WTC11 (cell line): Measurements from ENCODE around the gene RRBP1. TPM values are rescaled to one million over a fixed set of nuclear protein-coding genes. Genes with fewer than 3 reads are reported as not detected.

Experiments used
- ATAC-seq: fragments of 200-7000 bp; cut with Tn5 transposase; 2 replicates; pipeline ENCODE4 v1.10.0; 2021; ENCODE audit warnings: mild to moderate bottlenecking, moderate library complexity
- CTCF ChIA-PET: fragments of 300-600 bp; sonication (Branson Sonifier 250); formaldehyde crosslinking; loops from one replicate; lab custom pipeline; 2021; ENCODE audit warnings: antibody characterized with exemption; lab: Charles Lee
- POLR2A ChIA-PET: fragments of 350-600 bp; sonication (Branson Sonifier 250); formaldehyde crosslinking; loops from one replicate; lab custom pipeline; 2021; ENCODE audit warnings: antibody characterized with exemption; lab: Charles Lee
- DNase-seq: peaks from one replicate; pipeline ENCODE4 v3.0.0; 2021; ENCODE audit warnings: low spot score
- H3K27ac Mint-ChIP-seq: 2 replicates; pipeline ENCODE4 v1.8.0; 2021; ENCODE audit warnings: mixed read lengths
- H3K27me3 Mint-ChIP-seq: 2 replicates; pipeline ENCODE4 v1.8.0; 2021; ENCODE audit warnings: low read depth, mild to moderate bottlenecking, moderate library complexity, mixed read lengths
- H3K36me3 Mint-ChIP-seq: 2 replicates; pipeline ENCODE4 v1.8.0; 2021; ENCODE audit warnings: mixed read lengths
- H3K4me1 Mint-ChIP-seq: 2 replicates; pipeline ENCODE4 v1.8.0; 2022; ENCODE audit warnings: mixed read lengths
- H3K4me3 Mint-ChIP-seq: 2 replicates; pipeline ENCODE4 v1.8.0; 2021; ENCODE audit warnings: mild to moderate bottlenecking, moderate library complexity, mixed read lengths
- H3K9me3 Mint-ChIP-seq: 2 replicates; pipeline ENCODE4 v1.8.0; 2021; ENCODE audit warnings: mixed read lengths
- CREM ChIP-seq: sonication (generic); formaldehyde crosslinking; IDR thresholded peaks from 2 replicates; pipeline ENCODE4 v1.8.1; 2022; ENCODE audit warnings: mild to moderate bottlenecking, missing genetic modification reagents, moderate library complexity
- ESRRA ChIP-seq: sonication (generic); formaldehyde crosslinking; IDR thresholded peaks from 2 replicates; pipeline ENCODE4 v1.8.1; 2022; ENCODE audit warnings: mild to moderate bottlenecking, missing genetic modification reagents, borderline replicate concordance
- FOXP1 ChIP-seq: sonication (generic); formaldehyde crosslinking; IDR thresholded peaks from 2 replicates; pipeline ENCODE4 v1.8.0; 2022; ENCODE audit warnings: missing genetic modification reagents, mild to moderate bottlenecking, moderate library complexity, borderline replicate concordance
- JAZF1 ChIP-seq: fragments of 250-450 bp; sonication (Bioruptor Pico); IDR thresholded peaks from 2 replicates; pipeline ENCODE4 v1.9.0; 2021; ENCODE audit warnings: moderate library complexity, mild to moderate bottlenecking, inconsistent platforms
- MXD4 ChIP-seq: fragments of 250-450 bp; sonication (Bioruptor Pico); IDR thresholded peaks from 2 replicates; pipeline ENCODE4 v1.8.0; 2021; ENCODE audit warnings: mild to moderate bottlenecking, moderate library complexity, borderline replicate concordance
- NFYB ChIP-seq: sonication (generic); formaldehyde crosslinking; conservative IDR thresholded peaks from 2 replicates; pipeline ENCODE4 v1.8.0; 2022; ENCODE audit warnings: low read depth, missing genetic modification reagents
- PRRX2 ChIP-seq: fragments of 250-450 bp; sonication (Bioruptor Pico); IDR thresholded peaks from 2 replicates; pipeline ENCODE4 v1.8.0; 2021; ENCODE audit warnings: mild to moderate bottlenecking
- RELA ChIP-seq: sonication (generic); formaldehyde crosslinking; IDR thresholded peaks from 2 replicates; pipeline ENCODE4 v1.8.1; 2022; ENCODE audit warnings: missing genetic modification reagents, mild to moderate bottlenecking, borderline replicate concordance
- RORB ChIP-seq: fragments of 250-450 bp; sonication (Bioruptor Pico); IDR thresholded peaks from 2 replicates; pipeline ENCODE4 v1.9.0; 2021; ENCODE audit warnings: mild to moderate bottlenecking
- SMAD4 ChIP-seq: sonication (generic); formaldehyde crosslinking; IDR thresholded peaks from 2 replicates; pipeline ENCODE4 v1.8.0; 2022; ENCODE audit warnings: mild to moderate bottlenecking, missing genetic modification reagents
- TEAD1 ChIP-seq: sonication (generic); formaldehyde crosslinking; IDR thresholded peaks from 2 replicates; pipeline ENCODE4 v1.8.0; 2022; ENCODE audit warnings: mild to moderate bottlenecking, missing genetic modification reagents
- ZNF138 ChIP-seq: sonication (generic); formaldehyde crosslinking; conservative IDR thresholded peaks from 2 replicates; pipeline ENCODE4 v1.8.1; 2022; ENCODE audit warnings: mild to moderate bottlenecking, moderate library complexity, missing genetic modification reagents
- ZNF232 ChIP-seq: sonication (generic); formaldehyde crosslinking; IDR thresholded peaks from 2 replicates; pipeline ENCODE4 v1.8.0; 2022; ENCODE audit warnings: mild to moderate bottlenecking, missing genetic modification reagents
- ZNF671 ChIP-seq: fragments of 250-450 bp; sonication (Bioruptor Pico); IDR thresholded peaks from 2 replicates; pipeline ENCODE4 v1.8.0; 2021; ENCODE audit warnings: mild to moderate bottlenecking
- total RNA-seq: library from RNA; stranded (reverse); gene quantifications from 3 replicates; pipeline ENCODE4 v1.2.3, GENCODE V29; 2021
- TF ChIP-seq, protein P1 (sequence below): sonication (generic); formaldehyde crosslinking; IDR thresholded peaks from 2 replicates; pipeline ENCODE4 v1.8.1; 2022; ENCODE audit warnings: mild to moderate bottlenecking, missing genetic modification reagents, moderate library complexity, borderline replicate concordance
- TF ChIP-seq, protein P2 (sequence below): fragments of 250-450 bp; sonication (Bioruptor Pico); IDR thresholded peaks from 2 replicates; pipeline ENCODE4 v2.1.2; 2022; ENCODE audit warnings: mild to moderate bottlenecking, moderate library complexity
- TF ChIP-seq, protein P3 (sequence below): fragments of 250-450 bp; sonication (Bioruptor Pico); IDR thresholded peaks from 2 replicates; pipeline ENCODE4 v1.9.0; 2021; ENCODE audit warnings: mild to moderate bottlenecking, borderline replicate concordance
- TF ChIP-seq, protein P4 (sequence below): fragments of 250-450 bp; sonication (Bioruptor Pico); IDR thresholded peaks from 2 replicates; pipeline ENCODE4 v1.9.0; 2021; ENCODE audit warnings: moderate library complexity, mild to moderate bottlenecking, inconsistent platforms, borderline replicate concordance
- TF ChIP-seq, protein P5 (sequence below): sonication (generic); formaldehyde crosslinking; IDR thresholded peaks from 2 replicates; pipeline ENCODE4 v1.8.1; 2023; ENCODE audit warnings: mild to moderate bottlenecking, missing genetic modification reagents, borderline replicate concordance
- TF ChIP-seq, protein P6 (sequence below): sonication (generic); formaldehyde crosslinking; conservative IDR thresholded peaks from 2 replicates; pipeline ENCODE4 v1.8.1; 2023; ENCODE audit warnings: mild to moderate bottlenecking, low read depth, missing genetic modification reagents, moderate library complexity

Gene RRBP1
- total RNA-seq, 1 experiment from 2014 or later, result 171 TPM

DNA sequence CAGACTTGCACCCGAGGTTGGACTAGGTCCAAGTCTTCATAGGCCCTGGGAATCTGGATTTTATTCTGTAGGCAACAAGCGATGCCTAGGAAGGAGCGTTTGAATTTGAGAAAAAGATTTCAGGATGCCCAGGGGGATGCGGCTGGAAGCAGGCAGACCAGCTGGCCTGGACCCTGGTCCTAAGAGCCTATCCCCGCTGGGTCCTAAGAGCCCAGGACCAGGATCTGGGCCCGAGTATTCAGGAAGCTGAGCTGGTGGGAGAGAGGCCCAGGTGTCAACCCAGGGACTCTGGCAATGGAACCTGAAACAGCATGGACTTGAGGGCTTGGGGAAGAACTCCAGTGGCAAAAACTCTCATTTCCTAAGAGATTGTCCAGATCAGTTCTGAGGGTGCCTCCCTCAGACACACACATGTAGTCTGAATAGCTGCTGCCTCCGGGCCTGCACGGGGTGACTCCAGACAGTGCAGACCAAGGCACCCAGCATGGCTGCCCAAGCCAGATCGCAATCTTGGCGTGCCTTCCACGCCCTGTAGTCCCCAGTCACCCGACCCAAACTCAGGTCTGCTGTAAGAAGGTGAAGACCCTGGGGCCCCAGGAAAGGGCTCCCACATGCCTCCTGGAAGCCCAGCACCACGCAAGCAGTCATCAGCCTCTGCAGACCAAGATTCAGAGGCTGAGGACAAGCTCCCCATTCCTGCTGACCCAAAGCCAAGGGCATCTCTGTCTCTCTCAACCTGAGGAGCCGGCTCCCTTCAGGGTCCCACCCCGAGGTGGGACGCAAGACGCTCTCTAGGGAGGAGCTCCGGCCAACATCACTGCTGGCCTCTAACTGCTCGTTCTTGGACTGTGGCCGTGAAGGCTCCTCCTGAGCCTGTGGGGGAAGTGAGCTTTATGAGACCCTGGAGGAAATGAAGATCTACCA is 34.4 kb downstream of the RRBP1 start:
- ATAC-seq (no peak), DNase-seq (no peak)
- Mint-ChIP-seq H3K36me3 (peaks cover under 1% of the 10 kb centered on the region; the same call in 1 of the 2 replicates), H3K27ac (peak overlapping the region; percentile 96), H3K4me3 (no peak overlapping the region), H3K4me1 (peaks cover 54% of the 10 kb centered on the region), H3K9me3 (no peaks in the 10 kb centered on the region), H3K27me3 (no peaks in the 10 kb centered on the region)
- POLR2A ChIA-PET, result interaction anchor here (0.6 kb wide), 1 partner anchor 84 kb away, joined by 3 read pairs; no protein-coding TSS in a partner anchor
- CTCF ChIA-PET, result interaction anchor here (0.6 to 2.1 kb wide), 5 partner anchors 8 to 1064 kb away, joined by 3 to 8 read pairs (median 3); partner anchors contain the start of gene RRBP1
- TF ChIP-seq, protein P1, sequence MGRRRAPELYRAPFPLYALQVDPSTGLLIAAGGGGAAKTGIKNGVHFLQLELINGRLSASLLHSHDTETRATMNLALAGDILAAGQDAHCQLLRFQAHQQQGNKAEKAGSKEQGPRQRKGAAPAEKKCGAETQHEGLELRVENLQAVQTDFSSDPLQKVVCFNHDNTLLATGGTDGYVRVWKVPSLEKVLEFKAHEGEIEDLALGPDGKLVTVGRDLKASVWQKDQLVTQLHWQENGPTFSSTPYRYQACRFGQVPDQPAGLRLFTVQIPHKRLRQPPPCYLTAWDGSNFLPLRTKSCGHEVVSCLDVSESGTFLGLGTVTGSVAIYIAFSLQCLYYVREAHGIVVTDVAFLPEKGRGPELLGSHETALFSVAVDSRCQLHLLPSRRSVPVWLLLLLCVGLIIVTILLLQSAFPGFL, result no peak
- TF ChIP-seq RORB (no peak), SMAD4 (CRISPR knock-in tag) (no peak), ESRRA (no peak), TEAD1 (CRISPR knock-in tag) (no peak), ZNF232 (no peak), MXD4 (CRISPR knock-in tag) (no peak), FOXP1 (CRISPR knock-in tag) (no peak), ZNF138 (CRISPR knock-in tag) (no peak), CREM (CRISPR knock-in tag) (no peak), JAZF1 (no peak), ZNF671 (CRISPR knock-in tag) (no peak), NFYB (CRISPR knock-in tag) (no peak), RELA (no peak), PRRX2 (CRISPR knock-in tag) (no peak)
- TF ChIP-seq, protein P2, sequence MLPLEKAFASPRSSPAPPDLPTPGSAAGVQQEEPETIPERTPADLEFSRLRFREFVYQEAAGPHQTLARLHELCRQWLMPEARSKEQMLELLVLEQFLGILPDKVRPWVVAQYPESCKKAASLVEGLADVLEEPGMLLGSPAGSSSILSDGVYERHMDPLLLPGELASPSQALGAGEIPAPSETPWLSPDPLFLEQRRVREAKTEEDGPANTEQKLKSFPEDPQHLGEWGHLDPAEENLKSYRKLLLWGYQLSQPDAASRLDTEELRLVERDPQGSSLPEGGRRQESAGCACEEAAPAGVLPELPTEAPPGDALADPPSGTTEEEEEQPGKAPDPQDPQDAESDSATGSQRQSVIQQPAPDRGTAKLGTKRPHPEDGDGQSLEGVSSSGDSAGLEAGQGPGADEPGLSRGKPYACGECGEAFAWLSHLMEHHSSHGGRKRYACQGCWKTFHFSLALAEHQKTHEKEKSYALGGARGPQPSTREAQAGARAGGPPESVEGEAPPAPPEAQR (CRISPR knock-in tag), result no peak
- TF ChIP-seq, protein P3, sequence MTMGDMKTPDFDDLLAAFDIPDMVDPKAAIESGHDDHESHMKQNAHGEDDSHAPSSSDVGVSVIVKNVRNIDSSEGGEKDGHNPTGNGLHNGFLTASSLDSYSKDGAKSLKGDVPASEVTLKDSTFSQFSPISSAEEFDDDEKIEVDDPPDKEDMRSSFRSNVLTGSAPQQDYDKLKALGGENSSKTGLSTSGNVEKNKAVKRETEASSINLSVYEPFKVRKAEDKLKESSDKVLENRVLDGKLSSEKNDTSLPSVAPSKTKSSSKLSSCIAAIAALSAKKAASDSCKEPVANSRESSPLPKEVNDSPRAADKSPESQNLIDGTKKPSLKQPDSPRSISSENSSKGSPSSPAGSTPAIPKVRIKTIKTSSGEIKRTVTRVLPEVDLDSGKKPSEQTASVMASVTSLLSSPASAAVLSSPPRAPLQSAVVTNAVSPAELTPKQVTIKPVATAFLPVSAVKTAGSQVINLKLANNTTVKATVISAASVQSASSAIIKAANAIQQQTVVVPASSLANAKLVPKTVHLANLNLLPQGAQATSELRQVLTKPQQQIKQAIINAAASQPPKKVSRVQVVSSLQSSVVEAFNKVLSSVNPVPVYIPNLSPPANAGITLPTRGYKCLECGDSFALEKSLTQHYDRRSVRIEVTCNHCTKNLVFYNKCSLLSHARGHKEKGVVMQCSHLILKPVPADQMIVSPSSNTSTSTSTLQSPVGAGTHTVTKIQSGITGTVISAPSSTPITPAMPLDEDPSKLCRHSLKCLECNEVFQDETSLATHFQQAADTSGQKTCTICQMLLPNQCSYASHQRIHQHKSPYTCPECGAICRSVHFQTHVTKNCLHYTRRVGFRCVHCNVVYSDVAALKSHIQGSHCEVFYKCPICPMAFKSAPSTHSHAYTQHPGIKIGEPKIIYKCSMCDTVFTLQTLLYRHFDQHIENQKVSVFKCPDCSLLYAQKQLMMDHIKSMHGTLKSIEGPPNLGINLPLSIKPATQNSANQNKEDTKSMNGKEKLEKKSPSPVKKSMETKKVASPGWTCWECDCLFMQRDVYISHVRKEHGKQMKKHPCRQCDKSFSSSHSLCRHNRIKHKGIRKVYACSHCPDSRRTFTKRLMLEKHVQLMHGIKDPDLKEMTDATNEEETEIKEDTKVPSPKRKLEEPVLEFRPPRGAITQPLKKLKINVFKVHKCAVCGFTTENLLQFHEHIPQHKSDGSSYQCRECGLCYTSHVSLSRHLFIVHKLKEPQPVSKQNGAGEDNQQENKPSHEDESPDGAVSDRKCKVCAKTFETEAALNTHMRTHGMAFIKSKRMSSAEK, result no peak
- TF ChIP-seq, protein P4, sequence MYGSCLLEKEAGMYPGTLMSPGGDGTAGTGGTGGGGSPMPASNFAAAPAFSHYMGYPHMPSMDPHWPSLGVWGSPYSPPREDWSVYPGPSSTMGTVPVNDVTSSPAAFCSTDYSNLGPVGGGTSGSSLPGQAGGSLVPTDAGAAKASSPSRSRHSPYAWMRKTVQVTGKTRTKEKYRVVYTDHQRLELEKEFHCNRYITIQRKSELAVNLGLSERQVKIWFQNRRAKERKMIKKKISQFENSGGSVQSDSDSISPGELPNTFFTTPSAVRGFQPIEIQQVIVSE, result no peak
- TF ChIP-seq, protein P5, sequence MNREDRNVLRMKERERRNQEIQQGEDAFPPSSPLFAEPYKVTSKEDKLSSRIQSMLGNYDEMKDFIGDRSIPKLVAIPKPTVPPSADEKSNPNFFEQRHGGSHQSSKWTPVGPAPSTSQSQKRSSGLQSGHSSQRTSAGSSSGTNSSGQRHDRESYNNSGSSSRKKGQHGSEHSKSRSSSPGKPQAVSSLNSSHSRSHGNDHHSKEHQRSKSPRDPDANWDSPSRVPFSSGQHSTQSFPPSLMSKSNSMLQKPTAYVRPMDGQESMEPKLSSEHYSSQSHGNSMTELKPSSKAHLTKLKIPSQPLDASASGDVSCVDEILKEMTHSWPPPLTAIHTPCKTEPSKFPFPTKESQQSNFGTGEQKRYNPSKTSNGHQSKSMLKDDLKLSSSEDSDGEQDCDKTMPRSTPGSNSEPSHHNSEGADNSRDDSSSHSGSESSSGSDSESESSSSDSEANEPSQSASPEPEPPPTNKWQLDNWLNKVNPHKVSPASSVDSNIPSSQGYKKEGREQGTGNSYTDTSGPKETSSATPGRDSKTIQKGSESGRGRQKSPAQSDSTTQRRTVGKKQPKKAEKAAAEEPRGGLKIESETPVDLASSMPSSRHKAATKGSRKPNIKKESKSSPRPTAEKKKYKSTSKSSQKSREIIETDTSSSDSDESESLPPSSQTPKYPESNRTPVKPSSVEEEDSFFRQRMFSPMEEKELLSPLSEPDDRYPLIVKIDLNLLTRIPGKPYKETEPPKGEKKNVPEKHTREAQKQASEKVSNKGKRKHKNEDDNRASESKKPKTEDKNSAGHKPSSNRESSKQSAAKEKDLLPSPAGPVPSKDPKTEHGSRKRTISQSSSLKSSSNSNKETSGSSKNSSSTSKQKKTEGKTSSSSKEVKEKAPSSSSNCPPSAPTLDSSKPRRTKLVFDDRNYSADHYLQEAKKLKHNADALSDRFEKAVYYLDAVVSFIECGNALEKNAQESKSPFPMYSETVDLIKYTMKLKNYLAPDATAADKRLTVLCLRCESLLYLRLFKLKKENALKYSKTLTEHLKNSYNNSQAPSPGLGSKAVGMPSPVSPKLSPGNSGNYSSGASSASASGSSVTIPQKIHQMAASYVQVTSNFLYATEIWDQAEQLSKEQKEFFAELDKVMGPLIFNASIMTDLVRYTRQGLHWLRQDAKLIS (CRISPR knock-in tag), result no peak
- TF ChIP-seq, protein P6, sequence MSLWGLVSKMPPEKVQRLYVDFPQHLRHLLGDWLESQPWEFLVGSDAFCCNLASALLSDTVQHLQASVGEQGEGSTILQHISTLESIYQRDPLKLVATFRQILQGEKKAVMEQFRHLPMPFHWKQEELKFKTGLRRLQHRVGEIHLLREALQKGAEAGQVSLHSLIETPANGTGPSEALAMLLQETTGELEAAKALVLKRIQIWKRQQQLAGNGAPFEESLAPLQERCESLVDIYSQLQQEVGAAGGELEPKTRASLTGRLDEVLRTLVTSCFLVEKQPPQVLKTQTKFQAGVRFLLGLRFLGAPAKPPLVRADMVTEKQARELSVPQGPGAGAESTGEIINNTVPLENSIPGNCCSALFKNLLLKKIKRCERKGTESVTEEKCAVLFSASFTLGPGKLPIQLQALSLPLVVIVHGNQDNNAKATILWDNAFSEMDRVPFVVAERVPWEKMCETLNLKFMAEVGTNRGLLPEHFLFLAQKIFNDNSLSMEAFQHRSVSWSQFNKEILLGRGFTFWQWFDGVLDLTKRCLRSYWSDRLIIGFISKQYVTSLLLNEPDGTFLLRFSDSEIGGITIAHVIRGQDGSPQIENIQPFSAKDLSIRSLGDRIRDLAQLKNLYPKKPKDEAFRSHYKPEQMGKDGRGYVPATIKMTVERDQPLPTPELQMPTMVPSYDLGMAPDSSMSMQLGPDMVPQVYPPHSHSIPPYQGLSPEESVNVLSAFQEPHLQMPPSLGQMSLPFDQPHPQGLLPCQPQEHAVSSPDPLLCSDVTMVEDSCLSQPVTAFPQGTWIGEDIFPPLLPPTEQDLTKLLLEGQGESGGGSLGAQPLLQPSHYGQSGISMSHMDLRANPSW (CRISPR knock-in tag), result no peak
